ENCODE results near the gene TBC1D8B.

Gene TBC1D8B

DNA sequence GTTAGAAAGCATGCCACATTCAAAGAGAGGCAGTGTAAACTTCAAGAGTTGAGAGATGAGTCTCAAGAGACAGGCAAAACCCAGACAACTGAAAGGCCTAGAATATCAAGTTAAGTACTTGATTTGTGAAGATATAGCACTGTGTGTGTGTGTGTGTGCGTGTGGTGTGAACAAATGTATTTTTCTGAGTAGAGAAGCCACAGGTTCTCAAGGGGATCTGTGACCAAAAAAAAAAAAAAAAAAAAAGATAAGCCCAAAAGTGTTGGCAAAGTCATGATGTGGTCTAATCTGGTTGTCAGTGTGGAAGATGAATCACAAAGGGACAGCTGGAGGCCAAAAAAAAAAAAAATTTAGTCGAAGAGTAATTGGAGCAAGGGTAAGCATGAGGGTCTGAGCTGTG, 96.8 kb downstream of the TBC1D8B start:
- DNase-seq, result no peak

DNA sequence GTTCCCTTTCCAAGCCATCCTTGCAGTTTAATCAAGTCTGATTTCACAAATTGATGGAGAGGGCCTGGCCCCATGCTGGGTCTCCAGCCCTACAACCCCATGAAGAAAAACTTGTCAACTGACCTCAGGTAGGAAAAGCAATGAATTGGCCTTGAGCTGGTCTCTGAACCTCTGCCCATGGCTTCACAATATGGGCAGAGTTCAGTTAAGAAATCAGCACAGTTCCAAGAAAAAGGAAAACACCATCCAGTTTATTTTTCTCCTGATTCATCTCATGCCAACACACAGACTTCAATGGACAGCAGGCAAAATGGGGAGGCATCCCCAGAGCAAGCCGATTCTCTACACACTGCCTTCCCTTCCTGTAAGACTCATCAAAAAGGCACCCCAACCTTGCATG, 97.4 kb downstream of the TBC1D8B start:
- DNase-seq, result no peak

DNA sequence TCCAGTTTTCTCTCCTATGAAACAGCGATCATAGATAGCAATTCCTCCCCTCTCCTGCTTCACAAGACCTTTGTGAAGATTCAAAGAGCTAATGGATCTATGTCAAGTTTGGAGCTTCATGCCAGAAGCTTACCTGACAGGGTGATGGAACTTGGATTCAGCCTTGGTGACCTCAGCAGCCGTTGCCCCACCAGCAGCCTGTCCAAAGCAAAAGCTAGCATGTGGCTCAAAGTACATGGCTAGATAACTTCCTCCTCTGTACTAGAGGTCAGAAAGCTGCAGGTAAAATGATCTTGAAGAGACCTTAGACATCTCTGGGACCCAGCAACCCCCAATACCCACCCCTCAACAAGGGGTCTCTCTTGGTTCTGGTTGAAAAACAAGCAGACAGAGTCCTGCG, 98.9 kb downstream of the TBC1D8B start:
- DNase-seq, result no peak

DNA sequence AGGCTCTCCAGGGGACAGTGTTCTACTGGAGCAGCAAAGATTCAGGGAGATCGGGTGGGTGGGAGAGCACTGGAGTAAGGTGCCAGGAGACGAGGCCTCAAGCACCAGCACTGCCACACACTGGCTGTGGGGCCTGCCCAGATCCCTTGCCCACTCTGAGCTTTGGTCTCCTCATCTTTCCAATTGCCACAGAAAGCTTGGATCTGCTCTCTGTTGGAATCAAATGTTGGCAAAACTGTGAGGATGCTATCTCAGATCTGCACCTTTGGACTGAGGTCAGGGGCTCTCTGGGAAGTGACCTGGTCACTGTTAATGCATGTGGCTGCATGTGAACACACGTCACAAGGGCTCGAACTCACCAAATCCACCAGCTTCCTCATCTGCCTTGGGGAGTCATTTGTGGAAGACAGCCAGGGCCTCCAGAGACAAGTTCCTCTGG, 99.3 kb downstream of the TBC1D8B start:
- no peak for DNase-seq

DNA sequence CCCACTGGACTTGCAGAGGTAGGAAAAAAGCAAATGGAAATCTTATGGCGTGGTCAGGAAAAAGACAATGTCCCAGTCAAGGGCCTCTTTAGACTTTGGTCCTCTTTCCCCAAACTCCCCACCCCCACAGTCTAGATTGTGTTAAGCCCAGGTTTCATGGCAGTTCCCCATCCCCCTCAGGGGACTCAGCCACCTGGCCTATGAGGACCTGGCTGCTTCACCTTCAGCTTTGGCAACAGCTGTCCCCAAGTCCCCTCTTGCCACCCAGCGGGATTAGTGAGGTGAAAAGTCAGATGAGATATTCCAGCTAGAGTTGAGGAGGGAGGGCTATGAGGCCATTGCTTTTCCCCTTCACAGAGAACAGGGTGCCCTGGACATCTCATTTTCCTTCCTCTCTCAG, 100.2 kb downstream of the TBC1D8B start:
- no peak for DNase-seq

DNA sequence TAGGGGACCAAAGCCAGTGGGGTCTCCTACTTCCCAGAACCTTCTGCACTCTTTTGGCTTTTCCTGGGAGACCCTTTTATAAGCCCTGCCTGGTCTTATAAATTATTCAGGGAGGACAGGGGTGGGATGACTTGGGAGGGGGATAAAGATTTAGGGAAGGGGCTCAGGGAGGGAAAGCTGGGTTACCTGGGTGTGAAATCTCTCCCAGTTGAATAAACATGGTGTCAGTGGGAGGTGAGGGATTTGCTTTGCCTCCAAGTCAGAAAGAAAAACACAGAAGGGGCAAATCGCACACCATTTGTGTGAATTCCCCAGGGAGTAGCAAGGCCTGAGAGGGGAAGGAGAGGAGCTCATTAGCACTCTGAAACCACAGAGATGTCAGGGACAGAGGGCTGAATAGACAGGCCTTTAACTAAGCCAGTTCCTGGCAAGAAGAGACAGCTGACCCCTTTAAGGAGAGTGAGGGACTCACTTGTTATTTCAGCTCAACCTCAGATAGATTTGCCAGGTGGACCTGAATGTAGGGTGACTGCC, 100.9 kb downstream of the TBC1D8B start, which contains the start of gene RIPPLY1:
Gene RIPPLY1, minus strand, starts transcription at position 51 of the 534 bp plus-strand sequence. CDS start 54 bp downstream, outside the sequence.
- no peak for DNase-seq

DNA sequence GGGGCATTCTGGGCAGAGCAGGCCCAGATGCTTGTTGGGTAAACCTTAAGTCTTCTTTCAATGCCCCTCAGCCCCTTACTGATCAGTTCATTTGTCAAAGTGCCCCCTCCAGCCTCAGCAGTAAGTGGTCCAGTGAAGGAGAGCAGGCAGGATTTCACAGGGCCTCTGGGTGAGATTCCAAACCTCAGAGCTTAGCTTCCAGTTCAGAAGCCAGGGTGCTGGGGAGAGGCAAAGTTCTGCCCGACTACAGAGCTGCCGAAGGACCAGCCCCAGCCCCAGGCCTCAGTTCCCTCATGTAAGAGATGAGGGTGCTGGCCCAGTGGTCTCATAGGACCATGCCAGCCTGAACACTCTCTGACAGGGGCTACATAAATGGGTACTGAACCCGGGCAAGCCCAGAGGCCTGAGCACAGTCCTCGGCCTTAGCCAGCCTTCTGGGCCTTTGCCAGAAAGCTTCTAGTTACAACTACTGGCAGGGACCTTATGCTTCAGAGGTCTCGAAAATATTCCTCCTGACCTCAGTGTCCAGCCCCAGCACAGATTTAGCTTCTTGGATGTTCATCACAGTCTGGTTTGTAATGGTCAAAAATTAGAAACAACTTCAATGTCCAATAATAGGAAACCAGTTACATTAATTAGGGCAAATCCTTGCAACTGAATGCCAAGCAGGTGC, 101.5 kb downstream of the TBC1D8B start:
- no peak for DNase-seq

DNA sequence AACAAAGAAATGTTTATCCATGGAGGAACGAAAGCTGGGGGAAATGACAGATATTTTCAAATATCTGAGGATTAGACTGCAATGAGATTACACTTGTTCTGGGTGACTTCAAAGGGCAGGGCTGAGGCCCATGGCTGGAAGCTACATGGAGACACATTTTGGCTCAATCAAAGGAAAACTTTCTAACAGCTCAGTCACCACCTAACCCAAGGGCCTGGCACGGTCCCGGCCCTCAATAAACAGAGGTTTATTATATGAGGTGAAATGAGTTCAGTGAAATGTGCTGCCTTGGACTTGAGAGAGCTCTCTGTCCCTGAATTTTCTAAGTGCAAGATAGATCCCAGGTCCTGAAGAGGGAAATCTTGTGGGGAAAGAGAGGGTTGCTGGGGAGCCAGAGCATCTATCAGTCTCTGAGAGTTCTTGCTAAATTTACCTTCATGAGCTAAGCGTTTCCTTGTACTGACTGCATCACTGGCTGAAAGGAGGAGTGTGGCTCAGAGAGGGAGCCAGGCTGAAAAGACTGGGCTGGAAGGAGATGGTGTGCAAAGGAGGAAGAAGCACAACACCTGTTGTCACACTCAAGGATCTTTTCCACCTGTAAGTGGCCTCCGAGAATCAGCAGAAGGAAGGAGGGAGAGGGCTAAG, 102.7 kb downstream of the TBC1D8B start:
- no peak for DNase-seq

DNA sequence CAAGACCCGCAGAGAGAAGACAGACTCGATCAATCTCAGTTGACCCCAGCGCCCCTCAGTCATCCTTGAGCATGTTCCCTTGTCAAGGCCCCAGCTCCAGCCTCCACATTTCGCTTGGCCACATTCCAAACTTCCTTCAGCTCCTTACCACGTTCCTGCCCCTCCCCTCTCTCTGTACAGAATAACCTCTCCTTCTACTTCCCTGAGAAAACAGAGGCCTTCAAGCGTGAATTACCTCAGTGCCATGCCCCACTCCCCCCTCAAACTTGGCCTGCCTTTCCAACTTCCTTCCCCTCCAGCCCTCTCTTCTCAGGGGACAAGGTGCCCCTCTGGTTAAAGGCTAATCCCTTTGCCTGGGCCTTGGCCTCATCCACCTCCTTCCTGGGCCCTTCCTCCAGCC, 103.9 kb downstream of the TBC1D8B start:
- no peak for DNase-seq

DNA sequence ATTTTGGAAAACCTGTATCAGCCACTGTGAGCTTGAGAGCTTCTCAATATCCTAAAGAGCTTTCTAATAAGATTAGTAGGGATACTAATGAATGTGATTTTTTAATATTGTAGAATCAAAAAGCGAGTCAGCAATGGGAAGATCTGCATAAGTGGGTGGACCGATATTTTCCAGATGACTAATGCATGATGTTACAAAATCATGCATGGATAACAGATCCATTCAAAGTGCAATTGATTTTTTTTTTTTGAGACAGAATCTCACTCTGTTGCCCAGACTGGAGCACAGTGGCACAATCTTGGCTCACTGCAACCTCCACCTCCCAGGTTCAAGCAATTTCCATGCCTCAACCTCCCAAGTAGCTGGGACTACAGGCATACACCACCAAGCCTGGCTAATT, 110.4 kb downstream of the TBC1D8B start:
- DNase-seq, result no peak

DNA sequence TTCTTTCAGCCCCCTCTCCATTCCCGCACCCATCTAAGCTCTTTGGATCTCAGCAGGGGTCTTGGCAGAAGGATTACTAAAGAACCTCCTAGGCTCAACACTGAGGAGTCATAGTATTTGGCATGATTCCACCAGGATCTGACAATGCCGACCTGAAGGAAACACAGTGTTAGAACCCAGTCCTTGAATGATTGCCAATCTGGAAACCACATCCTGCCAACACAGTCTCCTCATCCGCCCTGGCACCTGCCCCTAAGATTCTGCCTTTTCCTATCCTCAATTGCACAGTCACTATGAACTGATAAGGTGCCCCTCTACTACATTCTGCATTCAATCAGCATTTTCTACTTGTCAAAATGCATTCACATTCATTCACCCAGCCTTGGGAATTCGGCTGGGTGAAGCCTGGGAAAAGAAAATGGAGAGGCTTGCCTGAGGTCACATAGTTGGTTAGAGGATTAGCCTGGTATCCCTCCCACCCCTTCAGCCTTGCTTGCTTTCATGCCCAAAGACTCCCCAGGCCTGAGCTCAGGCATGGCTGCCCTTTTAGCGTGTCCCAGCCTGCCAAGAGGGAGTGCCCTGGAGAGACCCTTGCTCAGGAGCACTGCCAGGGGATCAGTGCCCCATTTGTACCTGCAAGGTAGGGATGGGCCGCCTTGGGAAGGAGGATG, 115.5 kb downstream of the TBC1D8B start:
- DNase-seq, result no peak

DNA sequence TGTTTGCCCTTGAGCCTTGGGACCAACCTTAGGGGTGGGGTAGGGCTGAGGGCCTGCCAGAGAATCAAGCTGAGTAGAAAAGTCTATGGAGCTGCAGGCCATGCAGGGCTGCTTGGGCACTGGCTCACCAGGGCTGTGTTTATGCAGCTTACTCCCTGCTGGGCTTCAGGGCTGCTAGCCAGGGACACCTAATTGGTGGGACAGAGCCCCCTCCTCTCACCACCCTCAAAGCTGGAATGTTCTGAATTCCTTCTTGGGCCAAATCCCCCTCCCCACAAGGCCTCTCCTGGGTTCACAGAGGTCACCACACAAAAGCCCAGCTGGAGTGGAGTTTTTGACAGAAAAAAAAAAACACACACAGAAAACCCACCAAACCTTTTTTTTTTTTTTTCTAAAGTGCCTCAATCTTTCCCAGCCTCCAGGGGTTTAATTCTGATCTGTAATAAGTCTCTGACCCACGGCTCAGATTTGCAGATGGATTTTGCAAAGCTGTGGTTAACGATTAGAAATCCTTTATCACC, 117.5 kb downstream of the TBC1D8B start, which contains the start of gene CLDN2:
Gene CLDN2, plus strand, starts transcription at position 471 of the 521 bp plus-strand sequence. CDS start 7,827 bp downstream, outside the sequence.
- DNase-seq, result no peak

DNA sequence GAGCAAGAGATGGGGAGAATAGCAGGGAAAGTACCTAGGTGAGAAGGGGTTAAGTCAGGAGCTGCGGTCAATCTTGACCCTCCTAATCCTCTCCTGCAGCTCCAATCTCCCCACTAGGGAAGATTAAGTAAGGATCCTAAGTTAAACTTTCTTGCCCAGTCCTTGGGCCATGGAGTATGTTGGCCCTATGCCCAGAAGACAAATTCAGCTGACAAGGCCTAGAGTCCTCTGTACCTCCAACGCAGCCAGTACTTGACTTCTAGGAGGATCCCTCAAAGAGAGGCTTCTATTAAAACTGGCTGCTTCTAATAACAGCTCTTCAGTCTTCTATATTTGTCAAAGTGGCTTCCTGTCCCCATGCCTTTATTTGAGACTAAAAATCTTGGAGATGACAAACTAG, 119.2 kb downstream of the TBC1D8B start:
- DNase-seq, result no peak

Measured in NCI-H345 (cell line).